Measurements from ENCODE around the gene MYOM3.

MYOM3 gene

DNA sequence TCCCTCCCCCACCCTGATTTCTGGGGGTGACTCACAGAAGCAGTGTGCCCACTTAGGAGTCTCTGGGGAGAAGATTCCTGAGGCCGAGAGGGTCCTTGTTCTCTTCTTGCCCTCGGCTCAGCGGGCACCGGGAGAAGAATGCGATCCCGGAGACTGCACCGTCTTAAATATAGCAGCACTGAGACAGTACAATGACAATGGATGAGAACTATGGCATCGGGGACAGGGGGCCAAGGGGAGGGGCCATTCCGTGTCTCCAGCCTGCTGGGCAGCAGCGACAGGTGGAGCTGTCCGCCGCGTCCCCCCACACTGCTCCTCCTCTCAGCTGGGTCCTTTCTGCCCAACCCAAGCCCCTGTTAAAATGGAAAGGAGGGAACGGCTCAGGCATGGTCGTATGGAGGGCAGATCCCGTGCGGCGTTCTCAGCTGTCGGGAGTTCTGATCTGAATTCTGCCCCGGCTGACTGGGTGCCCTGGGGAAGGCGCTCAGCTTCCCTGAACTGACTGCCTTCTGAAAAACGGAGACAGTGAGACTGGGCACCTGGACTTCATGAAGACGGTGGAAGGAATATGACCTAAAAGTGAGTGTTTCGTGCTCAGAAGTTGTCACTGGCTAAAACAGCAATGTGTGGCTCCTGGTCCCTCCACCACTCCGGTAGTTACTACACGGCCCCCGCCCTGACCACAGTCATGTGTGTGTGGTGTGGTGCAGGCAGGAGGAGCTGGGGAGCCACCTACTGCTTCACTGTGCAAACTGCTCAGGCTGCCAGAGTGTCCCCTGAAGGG is at the start of gene MYOM3:
Gene MYOM3 (minus strand): TSS at position 140 of the 784 bp plus-strand sequence. CDS start 3,499 bp downstream, outside the sequence.
- H3K4me3 ChIP-seq (ENCODE audit: low read depth, low read length) = no peak within 1 kb of the TSS
- DNase-seq (ENCODE audit: low read depth) = peak; percentile 12
- TF ChIP-seq, protein P1, sequence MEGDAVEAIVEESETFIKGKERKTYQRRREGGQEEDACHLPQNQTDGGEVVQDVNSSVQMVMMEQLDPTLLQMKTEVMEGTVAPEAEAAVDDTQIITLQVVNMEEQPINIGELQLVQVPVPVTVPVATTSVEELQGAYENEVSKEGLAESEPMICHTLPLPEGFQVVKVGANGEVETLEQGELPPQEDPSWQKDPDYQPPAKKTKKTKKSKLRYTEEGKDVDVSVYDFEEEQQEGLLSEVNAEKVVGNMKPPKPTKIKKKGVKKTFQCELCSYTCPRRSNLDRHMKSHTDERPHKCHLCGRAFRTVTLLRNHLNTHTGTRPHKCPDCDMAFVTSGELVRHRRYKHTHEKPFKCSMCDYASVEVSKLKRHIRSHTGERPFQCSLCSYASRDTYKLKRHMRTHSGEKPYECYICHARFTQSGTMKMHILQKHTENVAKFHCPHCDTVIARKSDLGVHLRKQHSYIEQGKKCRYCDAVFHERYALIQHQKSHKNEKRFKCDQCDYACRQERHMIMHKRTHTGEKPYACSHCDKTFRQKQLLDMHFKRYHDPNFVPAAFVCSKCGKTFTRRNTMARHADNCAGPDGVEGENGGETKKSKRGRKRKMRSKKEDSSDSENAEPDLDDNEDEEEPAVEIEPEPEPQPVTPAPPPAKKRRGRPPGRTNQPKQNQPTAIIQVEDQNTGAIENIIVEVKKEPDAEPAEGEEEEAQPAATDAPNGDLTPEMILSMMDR (IDR thresholded peaks at IDR 0.05; ENCODE audit: low read depth, low read length, missing control alignments) = peak; percentile 45

DNA sequence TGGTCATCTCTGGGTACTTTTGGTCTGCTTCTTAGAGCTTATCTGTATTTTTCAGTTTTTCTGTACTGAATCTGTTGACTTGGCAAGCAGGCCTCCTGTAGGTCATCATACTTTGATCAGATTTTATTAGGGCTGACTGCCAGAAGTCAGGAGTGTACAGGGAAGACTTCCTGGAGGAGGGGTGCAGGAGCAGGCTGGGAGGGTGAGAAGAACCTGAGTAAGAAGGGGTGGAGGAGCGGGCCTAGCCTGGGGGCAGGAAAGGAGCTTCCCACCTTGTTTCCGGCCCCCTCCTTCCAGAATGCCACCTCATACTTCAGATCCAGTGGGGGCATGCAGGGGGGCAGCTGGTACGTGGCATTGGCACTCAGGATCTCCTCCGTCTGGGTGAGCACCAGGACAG is 49.3 kb upstream of the MYOM3 start:
- TF ChIP-seq, protein P1 (IDR thresholded peaks at IDR 0.05; ENCODE audit: low read depth, low read length, missing control alignments) = no peak
- DNase-seq (ENCODE audit: low read depth) = no peak
- H3K4me3 ChIP-seq (ENCODE audit: low read depth, low read length) = no peak overlapping the region

DNA sequence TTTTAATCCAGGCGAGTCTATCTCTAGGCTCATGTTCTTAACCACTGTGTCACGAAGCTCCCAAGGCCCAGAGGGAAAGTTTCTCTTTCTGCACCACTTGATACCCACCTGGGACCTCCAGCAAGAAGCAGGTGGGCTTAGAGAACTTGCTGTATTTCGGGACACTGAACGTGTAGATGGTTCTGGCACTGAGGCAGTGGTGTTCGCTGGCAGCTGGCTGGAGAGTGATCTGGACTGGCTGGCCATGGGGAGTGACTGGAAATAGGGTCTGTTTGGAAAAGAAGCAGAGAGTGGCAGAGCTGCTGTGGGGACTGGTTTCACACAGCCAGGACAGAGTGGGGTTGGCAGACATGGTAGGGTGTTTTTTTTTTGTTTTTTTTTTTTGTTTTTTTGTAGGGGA is 47.4 kb upstream of the MYOM3 start:
- no peak for DNase-seq (ENCODE audit: low read depth)
- TF ChIP-seq, protein P1 (IDR thresholded peaks at IDR 0.05; ENCODE audit: low read depth, low read length, missing control alignments) = no peak
- H3K4me3 ChIP-seq (ENCODE audit: low read depth, low read length) = no peak overlapping the region

DNA sequence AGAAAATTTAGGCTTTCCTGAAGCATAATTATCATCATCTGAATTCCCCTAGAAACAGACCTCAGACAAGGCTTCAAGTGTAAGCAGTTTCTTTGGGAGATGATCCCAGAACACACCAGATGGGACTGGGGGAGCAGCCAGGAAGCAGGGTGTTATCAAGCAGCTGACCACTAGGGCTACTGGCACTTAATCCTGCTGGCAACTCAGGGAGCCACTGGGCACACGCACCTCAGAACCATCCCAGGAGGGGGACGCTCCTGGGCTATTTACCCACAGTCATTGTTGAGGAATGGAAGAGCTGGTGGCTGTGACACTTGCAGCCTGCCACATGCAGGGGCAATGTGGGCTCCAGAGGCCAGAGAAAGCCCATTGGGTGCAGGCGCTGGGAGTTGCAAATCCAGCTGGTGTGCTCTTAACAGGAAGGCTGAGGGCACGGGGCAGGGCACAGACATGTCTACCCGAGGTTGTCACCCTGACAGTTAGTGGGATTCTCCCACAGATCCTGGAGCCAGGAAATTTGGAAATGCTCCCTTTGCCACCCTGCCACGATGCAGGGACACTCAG is 46.1 kb upstream of the MYOM3 start:
- no peak for DNase-seq (ENCODE audit: low read depth)

DNA sequence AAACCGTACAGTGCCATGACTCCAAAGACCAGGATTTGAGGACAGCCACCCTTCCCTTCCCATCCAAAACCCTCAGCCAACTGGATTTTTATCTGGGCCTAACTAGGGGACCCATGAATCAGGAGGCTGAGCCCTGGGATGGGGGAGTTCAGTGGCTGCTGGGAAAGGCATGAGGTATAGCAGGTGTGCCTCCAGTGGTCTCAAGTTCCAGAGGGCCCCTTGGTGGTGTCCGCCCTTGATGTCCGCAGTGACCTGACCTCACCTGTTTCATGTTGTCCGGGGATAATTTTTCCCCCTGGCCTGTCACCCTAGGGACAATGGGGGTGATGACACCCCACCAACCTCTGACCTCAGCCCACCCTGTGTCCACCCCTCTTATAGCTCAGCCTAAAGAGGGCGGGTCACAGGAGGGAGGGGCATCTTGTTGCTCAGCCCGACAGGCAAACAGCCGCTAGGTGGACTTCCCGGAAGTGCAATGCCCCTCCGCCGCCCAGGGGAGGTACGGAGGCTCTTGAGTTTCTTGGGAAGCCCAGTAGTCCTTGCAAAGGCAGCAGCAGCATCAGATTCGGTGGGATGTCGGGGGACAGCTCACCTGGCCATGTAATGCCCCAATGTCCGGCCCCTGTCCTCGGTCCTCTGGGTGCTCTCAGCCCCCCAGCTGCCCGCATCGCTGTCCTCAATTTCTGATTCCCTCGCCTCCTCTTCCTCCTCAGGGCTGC is 44.8 kb upstream of the MYOM3 start:
- no peak for DNase-seq (ENCODE audit: low read depth)
- TF ChIP-seq, protein P1 (IDR thresholded peaks at IDR 0.05; ENCODE audit: low read depth, low read length, missing control alignments) = no peak
- no peak overlapping the region for H3K4me3 ChIP-seq (ENCODE audit: low read depth, low read length)

More for the DNA sequence above, 46.1 kb upstream of the MYOM3 start:
- no peak overlapping the region for H3K4me3 ChIP-seq (ENCODE audit: low read depth, low read length)
- TF ChIP-seq, protein P1 (IDR thresholded peaks at IDR 0.05; ENCODE audit: low read depth, low read length, missing control alignments) = peak; percentile 38

DNA sequence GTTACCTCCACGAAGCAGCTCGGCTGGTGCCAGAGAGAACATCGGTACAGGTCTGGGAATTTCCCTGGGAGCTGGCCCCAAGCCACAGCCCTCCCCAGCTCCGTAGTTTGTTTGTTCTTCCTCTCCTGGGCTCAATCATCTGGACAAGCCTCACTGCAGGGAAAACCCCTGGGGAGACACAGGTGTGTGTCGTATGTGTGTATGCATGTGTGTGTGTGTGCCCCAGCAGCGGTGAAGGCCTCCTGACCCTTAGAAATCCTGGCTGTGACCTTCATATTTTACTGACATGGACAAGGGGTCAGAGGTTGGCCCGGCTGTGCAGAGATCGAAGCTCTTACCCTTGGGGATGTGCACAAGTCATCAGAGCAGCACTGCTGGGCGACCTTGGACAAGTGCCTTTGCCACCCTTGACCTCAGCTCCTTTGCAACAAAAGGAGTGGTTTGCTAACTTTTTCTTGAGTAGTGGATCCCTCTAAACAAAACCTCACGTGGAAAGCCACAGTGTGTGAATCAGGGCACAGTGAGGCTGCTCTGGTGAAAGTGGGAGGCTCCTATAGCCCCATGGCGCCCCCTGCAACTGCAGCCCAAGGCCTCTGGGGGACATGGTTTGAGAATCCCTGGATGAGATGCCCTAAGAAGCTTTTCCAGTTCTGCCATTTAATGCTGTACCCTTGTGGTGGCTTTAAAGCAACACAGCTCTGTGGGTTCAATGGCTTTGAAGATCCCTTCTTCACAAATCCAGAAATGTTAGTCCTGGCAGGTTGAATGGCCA is 43.3 kb upstream of the MYOM3 start:
- peak; percentile 45 for DNase-seq (ENCODE audit: low read depth)
- H3K4me3 ChIP-seq (ENCODE audit: low read depth, low read length) = no peak overlapping the region
- TF ChIP-seq, protein P1 (IDR thresholded peaks at IDR 0.05; ENCODE audit: low read depth, low read length, missing control alignments) = peak; percentile 56
